Suppressor macrophage treated with lipopolysaccharide for 1 hour (primary cell): Measurements from ENCODE around the gene ERVV-1.
"Not testable (repeated sequence)": the region's sequence is repeated elsewhere in the genome, so short reads cannot be mapped to it uniquely, and the experiment has no call there.

ENCODE experiments used
- DNase-seq, 3 donors: peaks; one replicate each; pipeline ENCODE4 v3.0.0-alpha.2; 2020 to 2022

ERVV-1 gene

GRCh38 chr19:53019684-53020083 lies 6.0 kb downstream of the ERVV-1 start:
- DNase-seq = peak in 1 of 3 donors; percentile 6

GRCh38 chr19:53028306-53028705 lies 14.6 kb downstream of the ERVV-1 start:
- not testable (repeated sequence) for DNase-seq

GRCh38 chr19:53034054-53034453 lies 20.3 kb downstream of the ERVV-1 start:
- DNase-seq = no peak

- no peak for DNase-seq
Observed at GRCh38 chr19:53034948-53035675, 21.4 kb downstream of the ERVV-1 start.

GRCh38 chr19:53037101-53038097 lies 23.7 kb downstream of the ERVV-1 start:
- DNase-seq = no peak

GRCh38 chr19:53041366-53041765 lies 27.6 kb downstream of the ERVV-1 start:
- no peak for DNase-seq

- DNase-seq = no peak
Observed at GRCh38 chr19:53045536-53045935, 31.8 kb downstream of the ERVV-1 start.

GRCh38 chr19:53047379-53047778 lies 33.7 kb downstream of the ERVV-1 start:
- DNase-seq = no peak

GRCh38 chr19:53055117-53055516 lies 41.4 kb downstream of the ERVV-1 start:
- DNase-seq = no peak

- DNase-seq = no peak
Observed at GRCh38 chr19:53057904-53058580, 44.3 kb downstream of the ERVV-1 start.
